Loucy (cell line): ENCODE results near the gene AAK1.

ENCODE experiments used
- EZH2phosphoT487 ChIP-seq: fragments of 200-600 bp; IDR thresholded peaks from 2 replicates; pipeline ENCODE4 v1.6.1; 2018; ENCODE audit warnings: antibody characterized with exemption, mild to moderate bottlenecking, moderate library complexity, borderline replicate concordance
- TF ChIP-seq, protein P1 (sequence below): fragments of 200-600 bp; sonication (generic); conservative IDR thresholded peaks from 2 replicates; pipeline ENCODE4 v1.5.1; 2014; ENCODE audit warnings: mild to moderate bottlenecking, antibody characterized with exemption, low read length

DNA sequence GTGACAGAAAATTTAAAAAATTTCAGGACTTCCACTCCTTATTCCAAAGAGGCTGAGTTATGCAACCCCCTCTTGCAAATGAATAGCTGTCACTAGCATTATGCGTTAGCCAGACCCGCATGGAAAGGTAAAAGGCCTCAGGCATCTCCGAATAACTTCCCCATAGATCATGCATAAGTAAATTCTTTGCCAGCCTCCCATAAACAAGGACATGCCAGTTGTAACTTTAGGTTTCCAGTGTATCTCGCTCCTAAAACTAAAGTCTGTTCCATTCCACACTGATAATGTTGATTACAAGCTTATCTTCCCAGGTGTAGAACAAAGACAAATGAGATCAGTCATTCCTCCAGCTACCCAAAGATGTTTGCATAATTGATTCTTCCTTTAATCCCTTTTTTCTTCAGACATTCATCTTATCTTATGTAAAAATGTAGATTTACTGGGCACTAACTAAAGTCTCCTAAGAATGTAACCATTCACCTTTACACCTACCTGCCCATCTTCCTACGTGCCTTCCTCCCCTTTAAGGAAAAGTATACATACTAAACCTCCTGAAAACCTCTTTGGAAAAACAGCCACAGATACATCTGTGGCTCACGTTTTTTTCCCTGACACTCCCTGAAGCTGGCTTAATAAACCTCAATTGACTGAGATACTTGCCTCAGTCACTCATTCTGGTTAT is 192.7 kb downstream of the AAK1 start:
- TF ChIP-seq, protein P1, sequence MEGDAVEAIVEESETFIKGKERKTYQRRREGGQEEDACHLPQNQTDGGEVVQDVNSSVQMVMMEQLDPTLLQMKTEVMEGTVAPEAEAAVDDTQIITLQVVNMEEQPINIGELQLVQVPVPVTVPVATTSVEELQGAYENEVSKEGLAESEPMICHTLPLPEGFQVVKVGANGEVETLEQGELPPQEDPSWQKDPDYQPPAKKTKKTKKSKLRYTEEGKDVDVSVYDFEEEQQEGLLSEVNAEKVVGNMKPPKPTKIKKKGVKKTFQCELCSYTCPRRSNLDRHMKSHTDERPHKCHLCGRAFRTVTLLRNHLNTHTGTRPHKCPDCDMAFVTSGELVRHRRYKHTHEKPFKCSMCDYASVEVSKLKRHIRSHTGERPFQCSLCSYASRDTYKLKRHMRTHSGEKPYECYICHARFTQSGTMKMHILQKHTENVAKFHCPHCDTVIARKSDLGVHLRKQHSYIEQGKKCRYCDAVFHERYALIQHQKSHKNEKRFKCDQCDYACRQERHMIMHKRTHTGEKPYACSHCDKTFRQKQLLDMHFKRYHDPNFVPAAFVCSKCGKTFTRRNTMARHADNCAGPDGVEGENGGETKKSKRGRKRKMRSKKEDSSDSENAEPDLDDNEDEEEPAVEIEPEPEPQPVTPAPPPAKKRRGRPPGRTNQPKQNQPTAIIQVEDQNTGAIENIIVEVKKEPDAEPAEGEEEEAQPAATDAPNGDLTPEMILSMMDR: no peak
- TF ChIP-seq EZH2phosphoT487: no peak
